IPS-18a (cell line): Measurements from ENCODE around the gene HDAC4.

Source experiments
- H3K27ac ChIP-seq: one replicate; pipeline ENCODE4 v1.5.1; 2013; ENCODE audit warnings: low read length
- H3K27me3 ChIP-seq: one replicate; pipeline ENCODE4 v1.6.1; 2013; ENCODE audit warnings: mild to moderate bottlenecking, low read length; ENCODE audit not compliant: control insufficient read depth, insufficient read depth
- H3K36me3 ChIP-seq: one replicate; pipeline ENCODE4 v1.6.1; 2013; ENCODE audit warnings: low read depth, low read length; ENCODE audit not compliant: control insufficient read depth
- H3K4me1 ChIP-seq: one replicate; pipeline ENCODE4 v1.6.1; 2013; ENCODE audit warnings: low read depth, low read length; ENCODE audit not compliant: control insufficient read depth
- H3K4me3 ChIP-seq: one replicate; pipeline ENCODE4 v1.5.1; 2013; ENCODE audit warnings: low read length
- H3K9ac ChIP-seq: one replicate; pipeline ENCODE4 v1.6.1; 2013; ENCODE audit warnings: mild to moderate bottlenecking, low read length, moderate library complexity
- H3K9me3 ChIP-seq: one replicate; pipeline ENCODE4 v1.6.1; 2013; ENCODE audit warnings: low read depth, low read length; ENCODE audit not compliant: control insufficient read depth

The HDAC4 gene

DNA sequence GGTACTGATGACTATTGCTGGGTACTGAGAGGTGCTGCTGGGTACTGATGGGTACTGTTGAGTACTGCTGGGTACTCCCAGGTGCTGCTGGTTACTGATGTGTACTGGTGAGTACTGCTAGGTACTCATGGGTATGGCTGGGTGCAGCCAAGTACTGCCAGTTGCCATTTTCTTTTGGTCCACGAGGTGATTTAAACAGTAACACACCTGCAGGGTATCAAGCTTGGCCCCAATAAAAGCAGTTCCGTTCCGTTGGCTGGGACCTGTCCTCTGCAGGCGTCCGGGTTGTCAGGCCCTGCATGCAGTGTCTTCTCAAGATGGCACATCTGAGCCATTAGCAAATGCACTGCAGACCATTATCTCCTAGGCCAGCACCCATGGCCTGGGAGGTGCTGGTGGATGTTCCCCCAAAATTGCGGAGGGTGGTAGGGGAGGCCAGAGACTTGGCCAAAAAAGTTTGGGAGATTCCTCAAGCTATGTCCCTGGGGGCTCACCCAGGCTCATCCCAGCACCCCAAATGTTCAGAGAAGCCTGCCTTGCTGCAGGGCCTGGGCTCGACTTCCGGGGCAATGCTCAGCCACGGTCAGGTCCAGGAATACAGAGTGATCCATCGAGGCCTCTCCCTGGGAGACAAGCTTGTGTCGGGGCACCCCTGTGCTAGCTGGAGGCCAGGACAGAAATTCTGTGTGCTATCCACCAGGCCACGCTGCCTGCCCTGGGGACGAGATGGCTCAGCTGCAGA, 387.7 kb downstream of the HDAC4 start:
- H3K27me3 ChIP-seq: no peaks in the 10 kb centered on the region
- no peaks in the 10 kb centered on the region for H3K36me3 ChIP-seq
- no peak overlapping the region for H3K27ac ChIP-seq
- peaks cover 7% of the 10 kb centered on the region for H3K4me1 ChIP-seq
- H3K9ac ChIP-seq: no peak overlapping the region
- no peak overlapping the region for H3K4me3 ChIP-seq
- no peaks in the 10 kb centered on the region for H3K9me3 ChIP-seq

DNA sequence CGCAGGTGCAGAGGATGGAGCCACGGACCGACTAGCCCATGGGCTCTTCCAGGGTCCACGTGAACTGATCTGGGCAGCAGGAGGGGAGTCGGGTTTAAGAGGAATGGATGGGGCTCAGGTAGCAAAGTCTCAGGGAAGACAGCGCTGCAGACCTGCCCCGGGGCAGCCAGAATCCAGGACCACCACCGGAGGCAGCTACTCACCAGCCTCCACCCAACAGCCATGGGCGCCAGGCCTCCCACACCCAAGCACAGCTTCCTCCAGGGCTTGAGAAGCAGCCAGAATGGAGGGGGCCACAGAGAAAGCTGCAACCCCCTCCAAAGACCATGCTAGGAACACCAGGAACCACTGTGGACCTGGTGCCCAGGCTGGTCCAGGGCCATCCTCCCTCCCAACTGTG, 388.6 kb downstream of the HDAC4 start:
- peaks cover 7% of the 10 kb centered on the region for H3K4me1 ChIP-seq
- H3K27ac ChIP-seq: no peak overlapping the region
- no peaks in the 10 kb centered on the region for H3K9me3 ChIP-seq
- H3K27me3 ChIP-seq: no peaks in the 10 kb centered on the region
- H3K4me3 ChIP-seq: no peak overlapping the region
- no peak overlapping the region for H3K9ac ChIP-seq
- no peaks in the 10 kb centered on the region for H3K36me3 ChIP-seq

DNA sequence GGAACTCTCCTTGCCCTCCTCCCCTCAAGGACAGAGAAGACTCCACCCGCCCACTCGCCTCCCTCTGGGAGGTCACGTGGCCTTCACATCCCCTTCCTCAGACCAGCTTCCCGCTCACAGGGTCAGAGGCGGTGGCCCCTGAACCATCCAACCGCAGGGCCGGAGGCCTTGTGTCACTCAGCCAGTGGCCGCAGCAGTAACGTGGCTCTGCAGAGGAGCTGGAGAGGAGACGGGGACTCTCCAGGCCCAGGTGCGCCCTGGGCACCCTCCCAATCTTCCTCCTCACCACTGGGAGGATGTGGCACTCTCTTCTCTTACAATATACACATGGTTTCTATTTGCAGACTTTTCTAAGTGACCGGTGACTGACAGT, 391.2 kb downstream of the HDAC4 start:
- H3K36me3 ChIP-seq: no peaks in the 10 kb centered on the region
- H3K4me3 ChIP-seq: no peak overlapping the region
- H3K27me3 ChIP-seq: no peaks in the 10 kb centered on the region
- no peak overlapping the region for H3K9ac ChIP-seq
- H3K27ac ChIP-seq: no peak overlapping the region
- H3K4me1 ChIP-seq: peaks cover 7% of the 10 kb centered on the region
- no peaks in the 10 kb centered on the region for H3K9me3 ChIP-seq

DNA sequence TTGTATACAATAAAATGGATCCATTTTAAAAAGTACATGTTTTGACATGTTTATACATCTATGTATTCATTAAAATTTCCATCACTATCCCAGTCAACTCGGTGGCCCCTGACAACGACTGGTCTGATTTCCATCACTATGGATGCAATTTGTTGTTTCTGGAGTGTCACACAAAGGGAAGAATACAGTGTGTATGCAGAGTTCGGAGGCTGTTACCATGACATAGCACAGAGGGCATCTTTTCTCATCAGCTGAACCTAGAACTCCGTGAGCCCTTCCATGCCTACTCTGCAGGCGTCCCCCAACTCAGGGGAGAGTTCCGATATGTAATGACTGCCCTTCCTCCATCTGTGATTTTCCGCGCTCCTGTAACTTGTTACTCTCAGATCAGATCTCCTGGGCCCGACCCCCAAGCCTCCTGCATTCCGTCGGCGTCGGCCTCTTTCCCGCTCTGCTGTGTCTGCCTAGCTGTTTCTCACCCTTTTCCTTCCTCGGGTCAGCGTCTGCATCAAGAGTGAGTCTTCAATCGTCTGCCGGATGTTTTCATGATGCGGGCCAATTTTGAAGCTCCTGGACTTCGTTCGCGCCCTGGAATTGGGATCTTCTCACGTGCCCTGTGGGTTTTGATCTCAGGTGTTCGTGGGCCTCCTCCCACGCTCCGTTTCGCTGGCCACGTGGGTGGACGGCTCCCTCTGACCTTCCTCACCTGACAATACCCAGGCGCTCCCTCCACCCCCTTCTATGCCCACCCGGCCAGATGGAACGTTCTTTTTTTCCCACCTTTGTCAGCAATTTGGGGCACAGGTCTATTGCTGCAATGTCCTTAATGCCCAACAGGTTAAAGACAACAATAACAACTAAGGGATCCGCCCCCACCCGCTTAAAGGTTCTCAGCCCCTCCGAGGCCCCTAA, 391.9 kb downstream of the HDAC4 start:
- H3K9ac ChIP-seq: no peak overlapping the region
- H3K27ac ChIP-seq: no peak overlapping the region
- H3K4me3 ChIP-seq: no peak overlapping the region
- no peaks in the 10 kb centered on the region for H3K36me3 ChIP-seq
- no peaks in the 10 kb centered on the region for H3K9me3 ChIP-seq
- no peaks in the 10 kb centered on the region for H3K27me3 ChIP-seq
- peaks cover 7% of the 10 kb centered on the region for H3K4me1 ChIP-seq

DNA sequence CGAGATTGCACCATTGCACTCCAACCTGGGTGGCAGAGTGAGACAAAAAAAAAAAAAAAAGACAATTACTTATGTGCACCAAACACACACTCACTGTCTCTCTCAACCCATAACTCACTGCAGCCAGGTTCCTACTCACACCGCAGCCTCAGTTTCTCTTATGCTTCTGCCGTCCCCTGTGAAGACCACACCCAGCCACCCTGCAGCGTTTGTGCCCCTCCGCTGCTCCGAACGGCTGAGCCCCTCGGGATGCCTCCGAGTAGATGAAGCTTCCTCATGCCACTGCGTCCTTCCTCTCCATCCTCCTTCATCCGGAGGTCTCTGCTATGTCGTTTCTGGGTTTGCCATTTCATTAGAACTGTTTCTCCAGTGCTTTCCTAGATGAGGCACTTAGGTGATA, 392.8 kb downstream of the HDAC4 start:
- Histone ChIP-seq H3K27ac (no peak overlapping the region), H3K36me3 (no peaks in the 10 kb centered on the region), H3K9ac (no peak overlapping the region), H3K4me1 (peaks cover 7% of the 10 kb centered on the region), H3K9me3 (no peaks in the 10 kb centered on the region), H3K4me3 (no peak overlapping the region), H3K27me3 (no peaks in the 10 kb centered on the region)

DNA sequence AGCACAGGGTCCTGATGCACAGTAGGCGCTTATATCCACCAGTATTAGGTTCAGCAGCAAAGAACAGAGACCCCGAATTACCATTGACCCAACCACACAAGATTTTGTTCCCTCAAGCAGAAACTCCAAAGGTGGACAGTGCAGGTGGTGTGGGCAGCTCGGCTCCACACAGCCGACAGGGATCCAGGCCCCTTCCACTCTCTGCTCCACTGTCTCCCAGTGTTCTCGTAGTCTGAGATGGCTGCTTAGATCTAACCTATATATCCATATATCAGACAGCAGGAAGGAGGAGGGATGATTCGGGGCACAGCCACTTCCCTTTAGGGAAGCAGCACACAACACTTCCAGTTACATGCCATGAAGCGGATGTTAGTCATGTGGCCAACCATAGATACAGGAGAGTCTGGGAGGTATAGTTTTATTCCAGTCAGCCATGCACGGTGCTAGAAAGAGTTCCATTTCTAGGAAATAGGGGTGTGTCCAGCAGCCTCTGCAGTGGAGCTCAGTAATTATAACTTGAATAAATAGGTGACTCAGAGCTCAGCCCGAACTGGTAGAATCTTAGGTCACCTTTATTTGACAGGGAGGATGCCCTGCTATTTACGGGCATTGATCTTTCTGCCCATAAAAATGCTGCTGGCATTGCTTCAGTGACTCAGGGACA, 394.1 kb downstream of the HDAC4 start:
- no peaks in the 10 kb centered on the region for H3K9me3 ChIP-seq
- no peak overlapping the region for H3K27ac ChIP-seq
- H3K4me3 ChIP-seq: no peak overlapping the region
- no peaks in the 10 kb centered on the region for H3K36me3 ChIP-seq
- H3K4me1 ChIP-seq: peaks cover 7% of the 10 kb centered on the region
- no peaks in the 10 kb centered on the region for H3K27me3 ChIP-seq
- no peak overlapping the region for H3K9ac ChIP-seq

DNA sequence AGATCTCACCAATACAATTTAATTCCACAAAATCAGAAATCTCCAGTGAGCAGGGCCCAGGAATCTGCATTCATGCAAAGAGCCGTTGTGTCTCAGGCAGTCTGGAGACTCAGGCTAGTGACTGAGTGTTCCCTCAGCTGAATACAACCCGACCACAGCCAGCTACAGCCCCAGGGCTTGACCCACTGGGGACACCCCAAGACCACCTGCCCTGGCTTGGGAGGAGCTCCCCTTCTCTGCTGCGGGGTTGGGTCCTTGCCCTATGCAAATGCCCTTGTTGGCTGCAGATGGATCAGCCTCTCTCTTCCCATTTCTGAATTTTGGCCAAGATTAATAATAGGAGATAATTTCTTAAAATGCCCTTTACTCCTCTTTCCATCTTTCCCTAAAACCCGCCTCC, 395.2 kb downstream of the HDAC4 start:
- no peak overlapping the region for H3K9ac ChIP-seq
- no peak overlapping the region for H3K4me3 ChIP-seq
- H3K36me3 ChIP-seq: no peaks in the 10 kb centered on the region
- H3K4me1 ChIP-seq: peaks cover 7% of the 10 kb centered on the region
- no peaks in the 10 kb centered on the region for H3K27me3 ChIP-seq
- no peaks in the 10 kb centered on the region for H3K9me3 ChIP-seq
- no peak overlapping the region for H3K27ac ChIP-seq

DNA sequence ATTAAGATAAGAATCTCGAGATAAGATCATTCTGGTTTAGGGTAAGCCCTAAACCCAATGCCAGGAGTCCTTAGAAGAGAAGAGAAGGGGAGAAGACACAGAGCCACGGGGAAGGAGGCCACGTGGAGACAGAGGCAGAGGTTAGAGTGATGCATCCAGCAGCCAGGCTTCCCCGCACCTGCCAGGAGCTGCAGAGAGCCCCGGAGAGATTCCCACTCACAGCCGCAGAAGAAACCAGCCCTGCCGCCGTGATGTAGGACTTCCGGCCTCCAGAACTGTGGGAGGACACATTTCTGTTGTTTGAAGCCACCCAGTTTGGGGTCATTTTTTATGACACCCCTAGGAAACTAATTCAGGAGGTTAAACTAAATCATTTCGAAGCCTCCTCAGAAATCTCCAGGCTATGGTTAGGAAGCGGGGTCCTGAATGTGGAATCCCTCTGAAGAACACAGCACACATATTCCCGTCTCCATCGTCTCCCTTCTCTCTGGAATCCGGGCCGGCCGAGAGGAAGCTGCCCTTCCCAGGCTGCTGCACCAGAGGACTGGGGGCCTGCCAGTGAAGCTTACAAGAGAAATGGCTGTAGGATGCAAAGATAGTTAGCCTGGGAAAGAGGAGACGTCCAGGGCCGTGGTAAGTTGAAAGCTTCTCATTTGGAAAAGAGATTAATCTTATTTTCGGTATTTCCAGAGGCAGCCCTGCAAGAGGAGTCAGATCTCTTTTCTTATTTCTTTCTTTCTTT, 396.4 kb downstream of the HDAC4 start:
- Histone ChIP-seq H3K27ac (no peak overlapping the region), H3K4me1 (peaks cover 4% of the 10 kb centered on the region), H3K9me3 (no peaks in the 10 kb centered on the region), H3K9ac (no peak overlapping the region), H3K4me3 (no peak overlapping the region), H3K36me3 (no peaks in the 10 kb centered on the region), H3K27me3 (no peaks in the 10 kb centered on the region)

DNA sequence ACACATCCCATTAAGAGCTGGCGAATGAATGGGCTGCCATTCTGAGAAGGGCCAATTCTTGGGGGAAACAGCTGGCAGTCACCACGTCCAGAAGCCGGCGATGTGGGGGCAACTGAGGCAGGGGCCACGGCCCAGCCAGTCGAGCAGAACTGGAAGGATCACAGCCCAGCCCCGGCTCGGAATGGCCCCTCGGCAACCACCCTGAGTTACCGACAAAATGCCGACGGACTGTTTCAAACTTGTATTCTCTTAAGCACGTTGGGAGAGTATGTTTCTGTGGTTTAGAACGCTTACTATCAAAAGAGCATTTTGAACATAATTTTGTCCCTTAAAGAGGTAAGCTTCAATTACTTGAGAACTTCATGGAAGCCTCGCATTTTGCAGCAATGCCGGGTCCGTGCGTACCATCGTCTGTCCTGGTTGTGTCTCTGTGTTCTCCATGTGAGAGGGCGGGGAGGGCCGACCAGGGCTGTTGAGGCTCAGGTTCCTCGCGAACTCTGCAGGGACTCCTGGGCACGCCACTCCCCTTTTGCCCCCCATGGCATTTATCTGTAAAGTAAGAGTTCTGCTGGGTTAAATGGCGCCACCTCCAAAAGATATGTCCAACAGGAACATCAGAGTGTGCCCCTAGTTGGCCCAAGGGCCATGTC, 397.1 kb downstream of the HDAC4 start:
- no peaks in the 10 kb centered on the region for H3K4me1 ChIP-seq
- H3K9ac ChIP-seq: no peak overlapping the region
- no peaks in the 10 kb centered on the region for H3K27me3 ChIP-seq
- no peak overlapping the region for H3K27ac ChIP-seq
- H3K36me3 ChIP-seq: no peaks in the 10 kb centered on the region
- no peaks in the 10 kb centered on the region for H3K9me3 ChIP-seq
- no peak overlapping the region for H3K4me3 ChIP-seq

DNA sequence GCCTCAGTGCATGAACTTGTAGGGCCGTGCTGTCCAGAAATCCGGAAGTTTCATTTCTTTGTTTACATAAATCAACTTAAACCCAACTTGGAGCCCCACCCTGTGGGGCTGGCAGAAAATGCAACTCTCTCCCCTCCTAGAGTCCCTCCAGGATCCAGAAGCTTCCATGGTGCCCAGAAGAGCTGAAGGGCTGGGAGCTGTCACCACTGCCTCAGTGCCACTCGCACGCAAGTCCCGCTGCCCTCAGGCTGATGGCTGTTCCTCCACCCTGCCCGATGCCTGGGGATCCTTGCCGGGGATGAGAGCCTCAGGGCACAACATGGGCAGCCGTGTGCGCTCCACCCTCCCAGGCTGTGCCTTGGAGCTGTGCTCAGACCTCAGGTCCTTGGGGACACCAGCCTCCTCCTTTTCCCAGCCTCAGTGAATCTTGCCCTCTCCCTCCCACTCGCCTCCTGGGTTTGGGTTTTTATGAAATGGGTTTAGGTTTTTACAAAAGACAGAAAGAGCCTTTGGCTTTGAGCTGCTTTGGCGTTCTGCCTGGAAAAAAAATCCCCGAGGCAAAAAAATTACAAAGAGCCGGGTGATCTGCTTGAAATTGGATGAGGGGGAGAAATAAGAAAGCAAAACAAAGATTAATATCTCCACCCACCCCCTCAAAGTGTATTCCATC, 397.7 kb downstream of the HDAC4 start:
- no peaks in the 10 kb centered on the region for H3K4me1 ChIP-seq
- H3K9ac ChIP-seq: no peak overlapping the region
- H3K4me3 ChIP-seq: no peak overlapping the region
- H3K27me3 ChIP-seq: no peaks in the 10 kb centered on the region
- H3K9me3 ChIP-seq: no peaks in the 10 kb centered on the region
- H3K27ac ChIP-seq: no peak overlapping the region
- H3K36me3 ChIP-seq: no peaks in the 10 kb centered on the region
